DMS153 (cell line): Measurements from ENCODE around the gene MAPK4.
"Not testable (repeated sequence)": the region's sequence is repeated elsewhere in the genome, so short reads cannot be mapped to it uniquely, and the experiment has no call there.

Experiments used
- DNase-seq: peaks from one replicate; lab custom pipeline; 2025; lab: John Stamatoyannopoulos, UW

Gene MAPK4

GRCh38 chr18:50573679-50574078 is 13.8 kb downstream of the MAPK4 start:
- DNase-seq, result no peak

- no peak for DNase-seq
Measured at GRCh38 chr18:50578030-50578429, 18.1 kb downstream of the MAPK4 start.

GRCh38 chr18:50578651-50579050 is 18.8 kb downstream of the MAPK4 start:
- DNase-seq, result no peak

- DNase-seq, result no peak
Measured at GRCh38 chr18:50579061-50579774, 19.3 kb downstream of the MAPK4 start.

GRCh38 chr18:50581517-50581916 is 21.6 kb downstream of the MAPK4 start:
- DNase-seq, result no peak

- DNase-seq, result no peak
Measured at GRCh38 chr18:50582500-50582899, 22.6 kb downstream of the MAPK4 start.

GRCh38 chr18:50586710-50587109 is 26.8 kb downstream of the MAPK4 start:
- no peak for DNase-seq

- peak; percentile 67 for DNase-seq
Measured at GRCh38 chr18:50590593-50590992, 30.7 kb downstream of the MAPK4 start.

GRCh38 chr18:50594012-50594411 is 34.1 kb downstream of the MAPK4 start:
- DNase-seq, result no peak

GRCh38 chr18:50594942-50595341 is 35.1 kb downstream of the MAPK4 start:
- DNase-seq, result no peak

GRCh38 chr18:50602466-50602865 is 42.6 kb downstream of the MAPK4 start:
- DNase-seq, result no peak

- DNase-seq, result no peak
Measured at GRCh38 chr18:50606609-50607008, 46.7 kb downstream of the MAPK4 start.

- DNase-seq, result no peak
Measured at GRCh38 chr18:50607378-50607926, 47.6 kb downstream of the MAPK4 start.

- not testable (repeated sequence) for DNase-seq
Measured at GRCh38 chr18:50609171-50609570, 49.3 kb downstream of the MAPK4 start.

- DNase-seq, result no peak
Measured at GRCh38 chr18:50610349-50610748, 50.5 kb downstream of the MAPK4 start.

GRCh38 chr18:50611529-50611941 is 51.6 kb downstream of the MAPK4 start:
- no peak for DNase-seq

- DNase-seq, result no peak
Measured at GRCh38 chr18:50614838-50615237, 55.0 kb downstream of the MAPK4 start.

GRCh38 chr18:50616484-50617048 is 56.7 kb downstream of the MAPK4 start:
- no peak for DNase-seq

- DNase-seq, result no peak
Measured at GRCh38 chr18:50619861-50620275, 60.0 kb downstream of the MAPK4 start.

GRCh38 chr18:50620319-50620718 is 60.4 kb downstream of the MAPK4 start:
- DNase-seq, result no peak

GRCh38 chr18:50621366-50621765 is 61.5 kb downstream of the MAPK4 start:
- no peak for DNase-seq

GRCh38 chr18:50622320-50622719 is 62.4 kb downstream of the MAPK4 start:
- no peak for DNase-seq

- DNase-seq, result no peak
Measured at GRCh38 chr18:50622865-50623393, 63.0 kb downstream of the MAPK4 start.
